ENCODE data around the gene GPR108. TPM values are rescaled to one million over a fixed set of nuclear protein-coding genes. Genes with fewer than 3 reads are reported as not detected.

GPR108 gene
- total and polyA plus RNA-seq, 2 of the 13 experiments (the other 11 are each of a cell fraction or from before 2014, with no cell fraction given), result 36.4 to 63.0 TPM

- TF ChIP-seq SKIL (CRISPR knock-in tag; IDR thresholded peaks at IDR 0.05; ENCODE audit: borderline replicate concordance) (no peak), JDP2 (CRISPR knock-in tag; IDR thresholded peaks at IDR 0.05; ENCODE audit: borderline replicate concordance) (no peak), ZNF776 (CRISPR knock-in tag; IDR thresholded peaks at IDR 0.05) (no peak), NR2F2 (IDR thresholded peaks at IDR 0.05; ENCODE audit: borderline replicate concordance, low read depth) (peak; percentile 88), ZNF329 (CRISPR knock-in tag; IDR thresholded peaks at IDR 0.05; ENCODE audit: low read depth) (no peak), HOXA5 (CRISPR knock-in tag; IDR thresholded peaks at IDR 0.05) (0 out of 2 replicates have a peak, but pooled peaks have one; percentile 17), ZNF615 (CRISPR knock-in tag; IDR thresholded peaks at IDR 0.05; ENCODE audit: borderline replicate concordance) (no peak), ZFP36L1 (CRISPR knock-in tag; IDR thresholded peaks at IDR 0.05) (no peak), MXD3 (CRISPR knock-in tag; IDR thresholded peaks at IDR 0.05) (no peak), ZNF343 (CRISPR knock-in tag; IDR thresholded peaks at IDR 0.05) (no peak), ZNF260 (CRISPR knock-in tag; IDR thresholded peaks at IDR 0.05; ENCODE audit: borderline replicate concordance, low read depth) (no peak), ZNF496 (CRISPR knock-in tag; IDR thresholded peaks at IDR 0.05; ENCODE audit: insufficient replicate concordance) (no peak), JUNB (CRISPR knock-in tag; IDR thresholded peaks at IDR 0.05; ENCODE audit: borderline replicate concordance) (no peak), SP2 (CRISPR knock-in tag; IDR thresholded peaks at IDR 0.05) (peak; percentile 67), ELF1 (CRISPR knock-in tag; IDR thresholded peaks at IDR 0.05) (peak; percentile 85), ATF2 (CRISPR knock-in tag; IDR thresholded peaks at IDR 0.05) (0 out of 2 replicates have a peak, but pooled peaks have one; percentile 8)
- TF ChIP-seq, protein P1, sequence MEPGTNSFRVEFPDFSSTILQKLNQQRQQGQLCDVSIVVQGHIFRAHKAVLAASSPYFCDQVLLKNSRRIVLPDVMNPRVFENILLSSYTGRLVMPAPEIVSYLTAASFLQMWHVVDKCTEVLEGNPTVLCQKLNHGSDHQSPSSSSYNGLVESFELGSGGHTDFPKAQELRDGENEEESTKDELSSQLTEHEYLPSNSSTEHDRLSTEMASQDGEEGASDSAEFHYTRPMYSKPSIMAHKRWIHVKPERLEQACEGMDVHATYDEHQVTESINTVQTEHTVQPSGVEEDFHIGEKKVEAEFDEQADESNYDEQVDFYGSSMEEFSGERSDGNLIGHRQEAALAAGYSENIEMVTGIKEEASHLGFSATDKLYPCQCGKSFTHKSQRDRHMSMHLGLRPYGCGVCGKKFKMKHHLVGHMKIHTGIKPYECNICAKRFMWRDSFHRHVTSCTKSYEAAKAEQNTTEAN (CRISPR knock-in tag; conservative IDR thresholded peaks at IDR 0.05), result 0 out of 2 replicates have a peak, but pooled peaks have one; percentile 42
- TF ChIP-seq, protein P2, sequence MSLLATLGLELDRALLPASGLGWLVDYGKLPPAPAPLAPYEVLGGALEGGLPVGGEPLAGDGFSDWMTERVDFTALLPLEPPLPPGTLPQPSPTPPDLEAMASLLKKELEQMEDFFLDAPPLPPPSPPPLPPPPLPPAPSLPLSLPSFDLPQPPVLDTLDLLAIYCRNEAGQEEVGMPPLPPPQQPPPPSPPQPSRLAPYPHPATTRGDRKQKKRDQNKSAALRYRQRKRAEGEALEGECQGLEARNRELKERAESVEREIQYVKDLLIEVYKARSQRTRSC (CRISPR knock-in tag; IDR thresholded peaks at IDR 0.05; ENCODE audit: low read depth), result no peak
- TF ChIP-seq, protein P3, sequence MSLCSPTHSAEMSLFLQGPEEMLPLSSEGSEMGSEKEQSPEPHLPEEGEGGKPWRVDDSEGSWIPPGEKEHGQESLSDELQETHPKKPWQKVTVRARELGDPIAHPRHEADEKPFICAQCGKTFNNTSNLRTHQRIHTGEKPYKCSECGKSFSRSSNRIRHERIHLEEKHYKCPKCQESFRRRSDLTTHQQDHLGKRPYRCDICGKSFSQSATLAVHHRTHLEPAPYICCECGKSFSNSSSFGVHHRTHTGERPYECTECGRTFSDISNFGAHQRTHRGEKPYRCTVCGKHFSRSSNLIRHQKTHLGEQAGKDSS (CRISPR knock-in tag; IDR thresholded peaks at IDR 0.05; ENCODE audit: borderline replicate concordance, low read depth), result no peak
- TF ChIP-seq, protein P4, sequence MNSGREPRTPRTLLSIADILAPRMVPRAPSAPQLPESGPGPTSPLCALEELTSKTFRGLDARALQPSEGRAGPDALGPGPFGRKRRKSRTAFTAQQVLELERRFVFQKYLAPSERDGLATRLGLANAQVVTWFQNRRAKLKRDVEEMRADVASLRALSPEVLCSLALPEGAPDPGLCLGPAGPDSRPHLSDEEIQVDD (CRISPR knock-in tag; IDR thresholded peaks at IDR 0.05; ENCODE audit: borderline replicate concordance), result no peak
Measured at GRCh38 chr19:6737873-6738786, 750 bp upstream of the GPR108 start (continued).
